Jurkat, Clone E6-1 (cell line): ENCODE measurements around the gene HLA-DQA1.
"Not testable (repeated sequence)": the region's sequence is repeated elsewhere in the genome, so short reads cannot be mapped to it uniquely, and the experiment has no call there.

Experiments
- DNase-seq: peaks from one replicate; pipeline ENCODE4 v3.0.0-alpha.2; 2011; ENCODE audit warnings: low read depth, low spot score
- H3K4me3 ChIP-seq: 2 replicates; pipeline ENCODE4 v1.5.1; 2011; ENCODE audit warnings: mild to moderate bottlenecking, low read length, control low read depth, moderate library complexity

Gene HLA-DQA1

GRCh38 chr6:32615885-32616532, 21.2 kb upstream of the HLA-DQA1 start:
- DNase-seq: no peak
- H3K4me3 ChIP-seq: no peak overlapping the region

DNA sequence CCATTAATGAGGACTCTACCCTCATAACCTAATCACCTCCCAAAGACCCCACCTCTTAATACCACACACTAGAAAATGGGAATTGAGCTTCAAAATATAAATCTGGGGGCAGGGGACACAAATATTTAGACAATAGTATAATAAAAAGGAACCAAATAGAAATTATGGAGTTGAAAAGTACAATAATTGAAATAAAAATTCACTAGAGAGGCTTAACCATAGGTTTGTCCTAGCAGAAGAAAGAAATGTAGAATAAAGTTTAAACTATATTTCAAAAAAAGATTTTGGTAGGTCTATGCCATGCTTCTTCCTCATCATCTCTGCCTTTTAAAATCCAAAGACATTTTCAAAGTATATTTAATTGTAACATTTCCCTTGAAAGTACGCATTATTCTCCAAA, 19.5 kb upstream of the HLA-DQA1 start:
- no peak for DNase-seq
- no peak overlapping the region for H3K4me3 ChIP-seq

DNA sequence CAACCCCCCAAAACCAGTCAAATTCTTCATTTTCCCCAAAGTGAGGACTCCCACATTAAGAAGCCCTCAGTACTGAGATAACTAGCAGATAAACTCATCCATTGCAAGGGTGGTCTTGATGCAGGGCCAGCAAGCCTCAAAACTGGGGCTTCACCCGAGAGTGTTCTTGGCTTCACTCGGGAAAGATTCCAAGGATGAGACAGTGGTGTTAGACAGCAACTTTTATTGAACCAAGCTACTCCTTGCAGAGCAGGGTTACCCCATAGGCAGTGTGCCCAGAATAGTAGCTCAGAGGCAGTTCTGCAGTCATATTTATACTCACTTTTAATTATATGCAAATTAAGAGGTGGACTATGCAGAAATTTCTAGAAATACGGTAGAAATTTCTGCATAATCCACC, 15.8 kb upstream of the HLA-DQA1 start:
- no peak for DNase-seq
- H3K4me3 ChIP-seq: no peak overlapping the region

GRCh38 chr6:32622545-32623401, 14.4 kb upstream of the HLA-DQA1 start:
- no peak overlapping the region for H3K4me3 ChIP-seq
- DNase-seq: peak; percentile 74

- peak; percentile 37 for DNase-seq
- no peak overlapping the region for H3K4me3 ChIP-seq
These were observed 13.5 kb upstream of the HLA-DQA1 start for GRCh38 chr6:32623693-32624092.

GRCh38 chr6:32624565-32624964, 12.6 kb upstream of the HLA-DQA1 start:
- no peak for DNase-seq
- no peak overlapping the region for H3K4me3 ChIP-seq

- no peak overlapping the region for H3K4me3 ChIP-seq
- DNase-seq: no peak
These were observed 12.1 kb upstream of the HLA-DQA1 start for GRCh38 chr6:32625137-32625536.

- DNase-seq: no peak
- H3K4me3 ChIP-seq: no peak overlapping the region
These were observed 10.0 kb upstream of the HLA-DQA1 start for GRCh38 chr6:32627249-32627648.

DNA sequence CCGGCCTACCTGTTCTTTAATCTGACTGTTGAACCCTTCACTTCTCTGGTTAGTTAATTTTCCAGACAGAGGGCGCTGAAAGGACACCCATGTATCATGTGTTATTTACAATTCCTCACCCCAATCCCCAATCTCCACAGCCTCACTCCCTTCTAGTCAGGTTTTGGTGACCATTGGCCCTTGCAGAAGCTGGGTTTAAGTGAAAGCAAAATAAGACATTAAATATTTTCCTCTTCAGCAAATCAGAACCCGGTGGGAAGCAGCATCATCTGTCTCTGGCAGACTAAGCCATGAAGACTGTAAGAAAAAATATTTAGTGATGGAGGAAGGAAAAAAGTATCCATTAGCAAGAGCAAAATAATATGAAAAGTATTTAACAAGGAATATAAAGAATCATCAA, 9.4 kb upstream of the HLA-DQA1 start:
- DNase-seq: peak; percentile 28
- no peak overlapping the region for H3K4me3 ChIP-seq

GRCh38 chr6:32629793-32630192, 7.4 kb upstream of the HLA-DQA1 start:
- H3K4me3 ChIP-seq, DNase-seq: not testable (repeated sequence)

- H3K4me3 ChIP-seq: no peak overlapping the region
- no peak for DNase-seq
These were observed 1.6 kb upstream of the HLA-DQA1 start for GRCh38 chr6:32635526-32636123.

DNA sequence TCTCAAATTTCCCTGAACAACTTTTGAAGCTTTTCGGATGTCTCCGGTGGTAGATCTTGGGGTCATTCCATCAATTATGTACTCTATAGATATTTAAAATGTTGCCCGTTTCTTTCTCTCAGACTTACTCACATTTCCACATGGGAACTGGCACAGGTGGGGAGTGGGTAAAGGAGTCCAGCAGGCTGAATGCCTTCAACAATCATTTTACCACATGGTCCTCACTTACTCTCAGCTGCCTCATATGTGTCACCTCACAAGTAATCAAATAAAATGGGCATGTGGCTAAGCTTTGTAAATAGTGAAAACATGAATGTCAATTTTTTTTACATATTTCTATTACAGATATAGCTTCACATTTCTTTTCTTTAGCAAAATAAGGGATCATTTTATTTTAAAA, 677 bp downstream of the HLA-DQA1 start:
- DNase-seq: no peak

GRCh38 chr6:32638532-32639219, 1.5 kb downstream of the HLA-DQA1 start:
- no peak for DNase-seq
- H3K4me3 ChIP-seq: no peak overlapping the region

More for the DNA sequence above, 677 bp downstream of the HLA-DQA1 start:
- no peak overlapping the region for H3K4me3 ChIP-seq

DNA sequence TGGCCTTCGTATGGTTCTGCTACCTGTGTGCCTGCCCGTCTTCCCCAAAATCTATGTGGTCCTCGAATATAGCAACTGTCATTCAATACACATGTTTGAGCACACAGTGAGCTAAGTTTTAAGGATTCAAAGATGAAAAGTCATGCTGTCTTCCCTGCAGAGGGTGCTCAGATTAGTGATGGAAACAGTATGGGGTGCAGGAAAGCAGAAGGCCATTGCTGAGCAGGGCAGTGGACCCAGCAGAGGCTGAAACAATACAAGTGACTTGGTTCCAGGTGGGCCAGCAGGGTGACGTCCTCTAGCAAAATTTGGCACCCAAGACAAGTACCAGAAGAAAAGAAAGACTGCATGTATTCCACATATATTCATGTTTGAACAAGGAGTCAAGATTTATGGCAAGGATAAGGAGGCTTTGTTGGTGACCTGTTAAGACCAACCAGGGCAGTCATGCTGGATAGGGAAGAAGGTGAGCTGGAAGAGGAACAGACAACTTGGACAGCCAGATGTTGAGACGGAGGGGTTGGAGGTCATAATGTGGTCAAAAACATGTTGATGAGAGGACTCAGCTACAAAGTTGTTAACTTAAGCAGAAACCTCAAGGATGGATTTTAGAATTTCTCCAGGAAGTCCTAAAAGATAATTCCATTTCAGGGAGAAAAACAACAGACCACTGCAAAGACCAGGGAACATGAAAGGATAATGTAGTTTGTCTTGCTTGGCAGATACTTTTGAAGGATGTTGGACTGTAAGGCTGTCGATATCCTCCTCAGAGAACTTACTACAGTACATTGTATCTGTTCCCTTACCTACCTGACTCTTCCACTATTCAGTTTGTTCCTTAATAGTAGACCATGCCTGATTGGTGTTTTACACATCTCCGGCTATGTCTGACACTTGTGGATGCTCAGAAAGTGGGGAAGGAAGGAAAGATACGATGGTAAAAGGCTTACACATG, 2.5 kb downstream of the HLA-DQA1 start:
- no peak for DNase-seq
- no peak overlapping the region for H3K4me3 ChIP-seq

DNA sequence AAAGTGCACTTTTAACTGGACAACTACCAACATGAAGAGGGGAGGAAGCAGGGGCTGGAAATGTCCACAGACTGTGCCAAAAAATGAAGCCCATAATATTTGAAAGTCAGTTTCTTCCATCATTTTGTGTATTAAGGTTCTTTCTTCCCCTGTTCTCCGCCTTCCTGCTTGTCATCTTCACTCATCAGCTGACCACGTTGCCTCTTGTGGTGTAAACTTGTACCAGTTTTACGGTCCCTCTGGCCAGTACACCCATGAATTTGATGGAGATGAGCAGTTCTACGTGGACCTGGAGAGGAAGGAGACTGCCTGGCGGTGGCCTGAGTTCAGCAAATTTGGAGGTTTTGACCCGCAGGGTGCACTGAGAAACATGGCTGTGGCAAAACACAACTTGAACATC, 3.9 kb downstream of the HLA-DQA1 start:
- no peak overlapping the region for H3K4me3 ChIP-seq
- no peak for DNase-seq

- DNase-seq, H3K4me3 ChIP-seq: not testable (repeated sequence)
These were observed 4.8 kb downstream of the HLA-DQA1 start for GRCh38 chr6:32641785-32642719.

- H3K4me3 ChIP-seq: no peak overlapping the region
These were observed 5.5 kb downstream of the HLA-DQA1 start for GRCh38 chr6:32642720-32643106.

DNA sequence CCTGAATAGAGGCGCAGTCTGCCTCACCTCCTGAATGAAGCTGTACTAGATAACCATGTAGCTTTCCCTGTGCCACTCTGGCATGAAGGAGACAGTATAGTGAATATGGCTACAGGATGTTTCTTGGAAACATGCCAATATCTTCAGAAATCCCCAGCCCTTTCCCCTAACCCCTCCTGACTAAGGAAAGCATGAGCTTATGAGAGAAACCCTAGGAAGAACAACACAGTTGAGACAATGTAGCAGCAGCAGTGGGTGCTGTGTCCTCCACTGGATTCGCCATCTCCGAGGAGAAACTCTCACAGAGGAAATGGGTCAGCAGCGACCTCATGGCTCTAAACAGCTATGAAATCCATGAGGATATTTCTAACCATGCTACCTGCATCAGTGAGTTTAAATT, 6.7 kb downstream of the HLA-DQA1 start:
- no peak overlapping the region for H3K4me3 ChIP-seq
- no peak for DNase-seq

More at GRCh38 chr6:32642720-32643106, 5.5 kb downstream of the HLA-DQA1 start:
- no peak for DNase-seq
